Upper lobe of left lung (tissue), 6 donors: ENCODE results near the gene SLC4A2. TPM values are rescaled to one million over a fixed set of nuclear protein-coding genes. Genes with fewer than 3 reads are reported as not detected.

Experiments used
- ATAC-seq, 2 donors: fragments of 200-7000 bp; cut with Tn5 transposase; one replicate each; pipeline ENCODE4 v1.9.1; 2022; ENCODE audit warnings: mild to moderate bottlenecking in 2 of 2, moderate library complexity in 2 of 2; ENCODE audit not compliant: low FRiP score in 2 of 2
- DNase-seq, 2 donors: peaks; one replicate each; pipeline ENCODE4 v3.0.0-alpha.2; 2019 to 2020
- H3K27ac ChIP-seq, 4 donors: fragments of 200-600 bp; sonication (generic); one replicate each; pipeline ENCODE4 v1.5.1; 2016 to 2019
- H3K27me3 ChIP-seq, 4 donors: fragments of 200-600 bp; sonication (generic); one replicate each; pipeline ENCODE4 v1.5.1; 2017 to 2019
- H3K36me3 ChIP-seq, 4 donors: fragments of 200-600 bp; sonication (generic); one replicate each; pipeline ENCODE4 v1.5.1; 2016 to 2019
- H3K4me1 ChIP-seq, 4 donors: fragments of 200-600 bp; sonication (generic); one replicate each; pipeline ENCODE4 v1.5.1; 2018 to 2019
- H3K4me3 ChIP-seq, 4 donors: fragments of 200-600 bp; sonication (generic); one replicate each; pipeline ENCODE4 v1.5.1; 2017 to 2019; ENCODE audit warnings: mild to moderate bottlenecking in 2 of 4, moderate library complexity in 1 of 4
- H3K9me3 ChIP-seq, 4 donors: fragments of 200-600 bp; sonication (generic); one replicate each; pipeline ENCODE4 v1.5.1; 2018 to 2019
- EP300 ChIP-seq, 4 donors: sonication (generic); formaldehyde crosslinking; IDR thresholded peaks; one replicate each; pipeline ENCODE4 v1.5.1; 2017; ENCODE audit warnings: antibody characterized with exemption in 4 of 4, control low read depth in 2 of 4
- POLR2A ChIP-seq, 4 donors: fragments of 450-650 bp; IDR thresholded peaks; one replicate each; pipeline ENCODE4 v1.5.1; 2016 to 2017; ENCODE audit warnings: antibody characterized with exemption in 4 of 4, mild to moderate bottlenecking in 2 of 4
- POLR2AphosphoS5 ChIP-seq, 2 donors: sonication (generic); formaldehyde crosslinking; IDR thresholded peaks; one replicate each; pipeline ENCODE4 v1.5.1; 2017; ENCODE audit warnings: antibody characterized with exemption in 2 of 2
- WGBS, 2 donors: methylation state at CpG; one replicate each; pipeline ENCODE4 v1.1.5; 2017 to 2018; 5-methylcytosine and 5-hydroxymethylcytosine counted together
- total RNA-seq, 6 donors: library from RNA; depleted of rRNA in 4 of 6; stranded (reverse); fragments of >200 nt in 4 of 6; gene quantifications; one replicate each; pipeline versions ENCODE4 v1.1.0 to v1.2.1, GENCODE V29; 2016 to 2021
- TF ChIP-seq, protein P1 (sequence below), 6 experiments: fragments of 450-650 bp in 4 of 6; fragments of 200-600 bp in 2 of 6; sonication (generic) in 2 of 6; IDR thresholded peaks; one replicate each; pipeline ENCODE4 v1.5.1; 2016 to 2019; ENCODE audit warnings: antibody characterized with exemption in 6 of 6
- donor health status: DM: no; HTN: no; CAD: no; lungs with moderate emphysema.
- donor health status: DM: no; HTN: yes; CAD: no; lungs with severe emphysema.

Gene SLC4A2
- total RNA-seq, 6 donors from 2014 or later = 88.4 to 312 (median 188) TPM

DNA sequence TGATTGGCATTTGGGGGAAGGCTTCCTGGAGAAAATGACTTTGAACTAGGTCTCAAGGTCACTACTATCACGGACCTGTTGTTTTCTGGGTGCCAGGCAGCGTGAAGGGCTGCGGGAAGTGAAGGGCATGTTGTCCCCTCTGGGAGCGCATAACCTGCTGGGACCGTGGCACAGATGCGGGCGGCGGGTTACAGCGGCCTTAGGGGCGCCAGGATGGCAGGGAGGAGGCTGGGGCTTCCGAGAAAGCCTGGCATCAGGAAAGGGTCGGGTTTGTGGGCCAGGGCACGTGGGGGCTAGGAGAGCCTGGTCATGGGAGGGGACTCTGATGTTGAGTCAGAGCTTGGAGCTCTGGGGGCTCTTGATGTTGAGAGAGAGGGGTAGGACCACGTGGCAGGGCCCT lies 6.1 kb downstream of the SLC4A2 start:
- Histone ChIP-seq H3K9me3 (no peaks in the 10 kb centered on the region), H3K36me3 (peaks cover 41 to 76% (median 68%) of the 10 kb centered on the region in 4 donors), H3K27me3 (no peaks in the 10 kb centered on the region), H3K27ac (no peak overlapping the region), H3K4me1 (peaks cover 19 to 35% (median 29%) of the 10 kb centered on the region in 4 donors), H3K4me3 (no peak overlapping the region)
- TF ChIP-seq, protein P1, sequence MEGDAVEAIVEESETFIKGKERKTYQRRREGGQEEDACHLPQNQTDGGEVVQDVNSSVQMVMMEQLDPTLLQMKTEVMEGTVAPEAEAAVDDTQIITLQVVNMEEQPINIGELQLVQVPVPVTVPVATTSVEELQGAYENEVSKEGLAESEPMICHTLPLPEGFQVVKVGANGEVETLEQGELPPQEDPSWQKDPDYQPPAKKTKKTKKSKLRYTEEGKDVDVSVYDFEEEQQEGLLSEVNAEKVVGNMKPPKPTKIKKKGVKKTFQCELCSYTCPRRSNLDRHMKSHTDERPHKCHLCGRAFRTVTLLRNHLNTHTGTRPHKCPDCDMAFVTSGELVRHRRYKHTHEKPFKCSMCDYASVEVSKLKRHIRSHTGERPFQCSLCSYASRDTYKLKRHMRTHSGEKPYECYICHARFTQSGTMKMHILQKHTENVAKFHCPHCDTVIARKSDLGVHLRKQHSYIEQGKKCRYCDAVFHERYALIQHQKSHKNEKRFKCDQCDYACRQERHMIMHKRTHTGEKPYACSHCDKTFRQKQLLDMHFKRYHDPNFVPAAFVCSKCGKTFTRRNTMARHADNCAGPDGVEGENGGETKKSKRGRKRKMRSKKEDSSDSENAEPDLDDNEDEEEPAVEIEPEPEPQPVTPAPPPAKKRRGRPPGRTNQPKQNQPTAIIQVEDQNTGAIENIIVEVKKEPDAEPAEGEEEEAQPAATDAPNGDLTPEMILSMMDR (IDR thresholded peaks at IDR 0.05) = no peak
- TF ChIP-seq POLR2AphosphoS5 (IDR thresholded peaks at IDR 0.05) = no peak
- TF ChIP-seq EP300 (IDR thresholded peaks at IDR 0.05) = no peak
- TF ChIP-seq POLR2A (IDR thresholded peaks at IDR 0.05) = no peak
- DNase-seq (peak in 1 of 2 donors; percentile 69), ATAC-seq (no peak)
- WGBS, 2 donors = 93 to 95% methylated on average over 14 of the region's 14 CpGs

- Histone ChIP-seq H3K4me3 (no peak overlapping the region), H3K4me1 (peaks cover 10 to 26% (median 19%) of the 10 kb centered on the region in 4 donors), H3K27me3 (no peaks in the 10 kb centered on the region), H3K36me3 (peaks cover 43 to 85% (median 77%) of the 10 kb centered on the region in 4 donors), H3K9me3 (no peaks in the 10 kb centered on the region), H3K27ac (no peak overlapping the region)
- DNase-seq (peak in 1 of 2 donors; percentile 75), ATAC-seq (no peak)
- WGBS, 2 donors = 94 to 96% methylated on average over 28 to 38 of the region's 39 CpGs
- TF ChIP-seq, protein P1 (IDR thresholded peaks at IDR 0.05) = no peak
- TF ChIP-seq POLR2A (IDR thresholded peaks at IDR 0.05) (no peak), EP300 (IDR thresholded peaks at IDR 0.05) (no peak)
Measured at GRCh38 chr7:151066273-151066974, 7.0 kb downstream of the SLC4A2 start.

GRCh38 chr7:151068069-151068773 lies 8.8 kb downstream of the SLC4A2 start:
- 84 to 89% methylated on average over 12 of the region's 12 CpGs for WGBS, 2 donors
- H3K27me3 ChIP-seq = no peaks in the 10 kb centered on the region
- no peak overlapping the region for H3K4me3 ChIP-seq
- ATAC-seq (no peak), DNase-seq (no peak)
- H3K27ac ChIP-seq = no peak overlapping the region
- peaks cover 0 to 8% (median 3%) of the 10 kb centered on the region in 4 donors for H3K4me1 ChIP-seq
- TF ChIP-seq EP300 (IDR thresholded peaks at IDR 0.05) = no peak
- TF ChIP-seq, protein P1 (IDR thresholded peaks at IDR 0.05) = no peak
- TF ChIP-seq POLR2AphosphoS5 (IDR thresholded peaks at IDR 0.05) = no peak
- TF ChIP-seq POLR2A (IDR thresholded peaks at IDR 0.05) = no peak
- H3K36me3 ChIP-seq = peaks cover 49 to 98% (median 91%) of the 10 kb centered on the region in 4 donors
- H3K9me3 ChIP-seq = no peaks in the 10 kb centered on the region

- 91 to 93% methylated on average over 7 to 15 of the region's 17 CpGs for WGBS, 2 donors
- no peak for TF ChIP-seq EP300 (IDR thresholded peaks at IDR 0.05)
- TF ChIP-seq, protein P1 (IDR thresholded peaks at IDR 0.05) = no peak
- no peak for TF ChIP-seq POLR2AphosphoS5 (IDR thresholded peaks at IDR 0.05)
- TF ChIP-seq POLR2A (IDR thresholded peaks at IDR 0.05) = no peak
- Histone ChIP-seq H3K4me3 (no peak overlapping the region), H3K27ac (no peak overlapping the region), H3K9me3 (no peaks in the 10 kb centered on the region), H3K36me3 (peaks cover 44 to 100% (median 98%) of the 10 kb centered on the region in 4 donors), H3K4me1 (no peaks in the 10 kb centered on the region), H3K27me3 (no peaks in the 10 kb centered on the region)
- no peak for ATAC-seq
- DNase-seq = peak in 1 of 2 donors; percentile 67
Measured at GRCh38 chr7:151069841-151070573, 10.6 kb downstream of the SLC4A2 start.
